Activated naive CD8-positive, alpha-beta T cell treated with anti-CD3 and anti-CD28 coated beads, Interleukin-2, amount 10 ng/mL, durations not matched to agents 7 days and 5 days (primary cell): ENCODE results near the gene DSC2. TPM values are rescaled to one million over a fixed set of nuclear protein-coding genes. Genes with fewer than 3 reads are reported as not detected.
"Not testable (repeated sequence)": the region's sequence is repeated elsewhere in the genome, so short reads cannot be mapped to it uniquely, and the experiment has no call there.

Experiments used
- ATAC-seq: fragments of 150-1000 bp; cut with Tn5 transposase; one replicate; pipeline ENCODE4 v1.10.0; 2021; ENCODE audit warnings: low read depth, moderate library complexity
- POLR2A ChIA-PET: fragments of 350-600 bp; sonication (Branson Sonifier 250); formaldehyde crosslinking; loops from one replicate; lab custom pipeline; 2021; ENCODE audit warnings: antibody characterized with exemption; lab: Charles Lee
- DNase-seq: peaks from one replicate; pipeline ENCODE4 v3.0.0; 2021
- H3K27ac Mint-ChIP-seq: one replicate; pipeline ENCODE4 v1.8.0; 2022; ENCODE audit warnings: mild to moderate bottlenecking, mixed read lengths
- H3K27me3 Mint-ChIP-seq: one replicate; pipeline ENCODE4 v1.8.0; 2022; ENCODE audit warnings: mild to moderate bottlenecking, moderate library complexity, mixed read lengths
- H3K36me3 Mint-ChIP-seq: one replicate; pipeline ENCODE4 v1.8.0; 2021; ENCODE audit warnings: mild to moderate bottlenecking, mixed read lengths
- H3K4me1 Mint-ChIP-seq: one replicate; pipeline ENCODE4 v1.8.0; 2021; ENCODE audit warnings: mixed read lengths
- H3K4me3 Mint-ChIP-seq: one replicate; pipeline ENCODE4 v1.8.0; 2022; ENCODE audit warnings: mild to moderate bottlenecking, moderate library complexity, mixed read lengths
- H3K9me3 Mint-ChIP-seq: one replicate; pipeline ENCODE4 v1.8.0; 2021; ENCODE audit warnings: mixed read lengths
- total RNA-seq, 2 experiments: library from RNA; stranded (reverse); gene quantifications; one replicate each; pipeline ENCODE4 v1.2.3, GENCODE V29; 2021

The DSC2 gene
- total RNA-seq = not detected

DNA sequence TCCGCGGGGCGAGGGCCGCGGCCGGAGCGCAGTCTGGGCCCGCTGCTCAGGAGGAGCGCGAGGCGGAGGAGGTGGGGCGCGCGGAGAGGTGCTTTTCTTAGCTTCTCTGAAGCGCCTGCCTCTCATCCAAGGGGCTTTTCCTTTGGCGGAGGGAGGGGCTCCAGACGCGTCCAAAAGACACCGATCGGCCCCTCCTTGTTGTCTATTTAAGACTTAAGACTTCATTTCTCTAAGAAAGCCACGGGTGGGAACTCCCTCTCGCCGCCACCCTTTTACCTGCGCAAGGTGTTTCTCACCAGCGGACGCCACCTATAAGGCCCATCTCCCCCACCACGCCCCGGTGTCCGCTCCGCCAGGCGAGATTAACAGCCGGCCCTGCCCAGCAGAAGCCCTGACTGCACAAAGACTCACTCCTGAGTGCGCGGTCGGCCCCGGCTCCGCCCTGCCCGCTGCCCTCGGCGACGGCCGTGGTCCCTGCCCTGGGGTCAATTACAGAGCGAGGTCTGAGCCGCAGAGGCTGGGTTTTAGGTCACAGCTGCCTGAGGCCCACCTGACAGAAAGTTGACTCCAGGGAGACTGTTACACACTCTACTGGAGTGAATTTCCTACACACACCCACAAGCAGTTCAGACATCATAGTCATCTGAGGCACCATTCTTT lies at the start of gene DSC2:
DSC2 (minus strand) TSS at position 397 of the 660 bp plus-strand sequence. CDS start 450 bp downstream, outside the sequence.
- Mint-ChIP-seq H3K27me3 (peaks cover 32% of the 10 kb centered on the region), H3K36me3 (no peaks in the 10 kb centered on the region), H3K9me3 (peaks cover 2% of the 10 kb centered on the region), H3K4me3 (peak within 1 kb of the TSS; percentile 49), H3K4me1 (no peaks in the 10 kb centered on the region), H3K27ac (no peak within 1 kb of the TSS)
- ATAC-seq = no peak
- POLR2A ChIA-PET = no interaction called here
- DNase-seq = no peak

DNA sequence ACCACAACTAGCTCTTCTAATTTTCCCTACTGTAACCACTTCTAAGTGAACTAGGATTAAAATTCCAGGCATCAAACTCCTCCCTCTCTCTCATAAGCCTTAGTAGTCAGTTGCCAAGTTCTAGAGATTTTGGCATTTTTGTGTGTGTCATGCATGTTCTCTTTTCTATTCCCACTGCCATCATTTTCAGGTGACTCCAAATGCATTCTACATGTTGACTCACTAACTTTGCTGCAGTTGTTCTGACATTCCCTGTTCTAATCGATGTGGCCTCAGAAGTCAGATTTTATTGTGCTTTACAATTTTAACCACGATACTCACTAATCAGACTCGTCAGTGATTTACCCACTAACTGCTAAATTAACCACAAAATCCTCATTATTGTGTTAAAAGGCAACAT lies 47.1 kb upstream of the DSC2 start:
- ATAC-seq (no peak), DNase-seq (no peak)
- POLR2A ChIA-PET = no interaction called here
- Mint-ChIP-seq H3K36me3 (no peaks in the 10 kb centered on the region), H3K27me3 (no peaks in the 10 kb centered on the region), H3K4me3 (no peak overlapping the region), H3K9me3 (peaks cover 3% of the 10 kb centered on the region), H3K4me1 (no peaks in the 10 kb centered on the region), H3K27ac (no peak overlapping the region)

GRCh38 chr18:31148600-31148999 lies 46.4 kb upstream of the DSC2 start:
- POLR2A ChIA-PET = no interaction called here
- Mint-ChIP-seq H3K27ac (no peak overlapping the region), H3K4me1 (no peaks in the 10 kb centered on the region), H3K36me3 (no peaks in the 10 kb centered on the region), H3K27me3 (no peaks in the 10 kb centered on the region), H3K9me3 (peaks cover 4% of the 10 kb centered on the region), H3K4me3 (no peak overlapping the region)
- DNase-seq (no peak), ATAC-seq (no peak)

- DNase-seq = no peak
- Mint-ChIP-seq H3K36me3 (no peaks in the 10 kb centered on the region), H3K27ac (no peak overlapping the region), H3K27me3 (no peaks in the 10 kb centered on the region), H3K4me3 (no peak overlapping the region), H3K9me3 (peaks cover 4% of the 10 kb centered on the region), H3K4me1 (no peaks in the 10 kb centered on the region)
- ATAC-seq = no peak
- POLR2A ChIA-PET = no interaction called here
These were observed 44.6 kb upstream of the DSC2 start for GRCh38 chr18:31146809-31147208.

DNA sequence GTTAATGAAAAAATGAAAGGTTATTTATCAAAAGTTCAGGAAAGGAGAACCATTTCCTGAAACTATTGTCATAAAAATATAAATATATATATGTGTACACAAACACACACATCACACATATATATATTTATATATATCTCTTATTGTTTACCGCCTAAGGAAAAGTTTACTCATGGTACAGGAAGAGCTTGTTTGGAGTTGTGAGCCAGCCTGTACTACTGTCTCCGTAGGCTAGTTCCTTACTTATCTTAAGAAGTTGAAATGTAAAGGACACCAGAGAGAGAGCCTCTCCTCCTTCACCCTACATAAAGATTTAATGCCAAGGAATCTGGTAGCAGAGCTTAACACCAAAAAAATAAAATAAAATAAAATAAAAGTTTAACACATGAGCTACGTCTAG lies 40.8 kb upstream of the DSC2 start:
- Mint-ChIP-seq H3K36me3 (no peaks in the 10 kb centered on the region), H3K27me3 (no peaks in the 10 kb centered on the region), H3K4me3 (no peak overlapping the region), H3K27ac (no peak overlapping the region), H3K9me3 (peaks cover 4% of the 10 kb centered on the region), H3K4me1 (no peaks in the 10 kb centered on the region)
- DNase-seq = no peak
- no peak for ATAC-seq
- POLR2A ChIA-PET = no interaction called here

DNA sequence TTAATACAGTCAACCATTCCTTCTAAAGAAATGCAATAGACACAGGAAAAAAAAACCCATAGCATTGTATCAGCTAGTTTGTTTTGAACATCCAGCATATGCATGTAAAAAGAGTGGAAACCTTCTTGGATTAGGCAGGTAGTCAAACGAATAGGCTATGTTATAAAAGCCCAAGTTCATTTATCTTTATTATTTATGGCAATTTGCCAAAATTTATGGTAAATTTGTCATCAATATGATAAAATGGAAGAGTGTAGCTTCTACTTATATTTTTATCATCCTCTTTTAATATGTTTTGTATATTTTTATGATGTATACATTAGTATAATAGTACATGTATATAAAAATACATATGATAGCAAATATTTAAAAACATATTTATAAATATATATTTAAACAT lies 36.5 kb upstream of the DSC2 start:
- no peaks in the 10 kb centered on the region for H3K36me3 Mint-ChIP-seq
- POLR2A ChIA-PET = no interaction called here
- H3K27me3 Mint-ChIP-seq = no peaks in the 10 kb centered on the region
- H3K4me3 Mint-ChIP-seq = no peak overlapping the region
- H3K9me3 Mint-ChIP-seq = no peaks in the 10 kb centered on the region
- no peak for DNase-seq
- H3K27ac Mint-ChIP-seq = no peak overlapping the region
- no peaks in the 10 kb centered on the region for H3K4me1 Mint-ChIP-seq
- no peak for ATAC-seq

GRCh38 chr18:31134988-31135529 lies 32.8 kb upstream of the DSC2 start:
- ATAC-seq = no peak
- H3K36me3 Mint-ChIP-seq = no peaks in the 10 kb centered on the region
- no peaks in the 10 kb centered on the region for H3K9me3 Mint-ChIP-seq
- POLR2A ChIA-PET = no interaction called here
- no peak overlapping the region for H3K27ac Mint-ChIP-seq
- H3K4me1 Mint-ChIP-seq = no peaks in the 10 kb centered on the region
- no peak for DNase-seq
- H3K27me3 Mint-ChIP-seq = no peaks in the 10 kb centered on the region
- H3K4me3 Mint-ChIP-seq = no peak overlapping the region

DNA sequence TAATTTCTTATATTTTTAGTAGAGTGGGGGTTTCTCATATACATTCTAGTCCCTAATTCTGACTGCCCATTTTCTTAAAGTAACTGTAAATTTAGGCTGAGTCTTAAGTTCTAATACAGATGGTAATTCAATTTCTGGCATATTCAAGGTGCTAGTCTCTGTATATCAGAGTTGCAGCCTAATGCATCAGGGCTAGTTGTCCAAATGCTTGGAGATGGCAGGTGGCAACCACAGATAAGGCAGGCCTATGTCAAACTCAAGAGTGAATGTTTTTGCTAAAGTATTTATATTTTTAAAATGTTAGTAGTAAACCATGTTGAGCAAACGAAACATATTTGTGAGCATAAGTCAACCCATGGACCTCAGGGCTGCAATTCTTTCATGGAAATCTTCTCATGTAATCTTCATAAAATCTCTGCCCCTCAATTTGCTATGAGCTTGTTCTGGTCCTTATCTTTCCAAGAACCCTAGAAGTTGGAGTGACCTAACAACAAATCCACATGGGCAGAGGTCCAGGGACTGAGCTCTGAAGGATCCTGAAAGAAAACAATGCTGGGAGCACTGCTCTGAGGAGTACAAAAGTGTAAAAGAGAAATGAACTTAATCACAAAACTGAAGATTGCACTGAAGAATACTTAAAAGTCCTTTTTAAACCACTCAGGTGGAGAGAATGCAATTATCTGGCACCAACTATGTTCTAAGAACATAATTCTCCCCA lies 27.3 kb upstream of the DSC2 start:
- no peaks in the 10 kb centered on the region for H3K36me3 Mint-ChIP-seq
- peaks cover 2% of the 10 kb centered on the region for H3K9me3 Mint-ChIP-seq
- no peak overlapping the region for H3K4me3 Mint-ChIP-seq
- H3K27me3 Mint-ChIP-seq = no peaks in the 10 kb centered on the region
- H3K4me1 Mint-ChIP-seq = no peaks in the 10 kb centered on the region
- no peak for ATAC-seq
- no peak overlapping the region for H3K27ac Mint-ChIP-seq
- DNase-seq = no peak
- POLR2A ChIA-PET = no interaction called here

DNA sequence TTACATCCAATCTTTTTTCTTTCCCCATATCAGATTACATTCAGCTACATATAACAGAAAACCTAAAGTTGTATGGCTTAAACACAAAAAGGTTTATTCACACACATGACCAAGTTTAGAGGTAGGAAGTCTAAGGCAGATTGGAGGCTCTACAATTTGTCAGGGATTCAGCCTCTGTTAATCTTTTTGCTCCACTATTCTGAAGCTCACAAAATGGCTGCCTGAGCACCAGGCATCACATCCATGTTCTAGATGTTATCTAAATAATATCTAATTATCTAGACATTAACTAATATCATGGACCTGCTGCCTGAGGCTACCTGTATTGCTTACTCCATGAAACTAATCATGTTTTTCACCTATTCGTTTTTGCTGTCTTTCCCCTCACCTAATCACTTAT lies 23.7 kb upstream of the DSC2 start:
- ATAC-seq = no peak
- no peak for DNase-seq
- Mint-ChIP-seq H3K9me3 (peaks cover 2% of the 10 kb centered on the region), H3K4me3 (no peak overlapping the region), H3K4me1 (no peaks in the 10 kb centered on the region), H3K27me3 (no peaks in the 10 kb centered on the region), H3K36me3 (no peaks in the 10 kb centered on the region), H3K27ac (no peak overlapping the region)
- POLR2A ChIA-PET = no interaction called here

DNA sequence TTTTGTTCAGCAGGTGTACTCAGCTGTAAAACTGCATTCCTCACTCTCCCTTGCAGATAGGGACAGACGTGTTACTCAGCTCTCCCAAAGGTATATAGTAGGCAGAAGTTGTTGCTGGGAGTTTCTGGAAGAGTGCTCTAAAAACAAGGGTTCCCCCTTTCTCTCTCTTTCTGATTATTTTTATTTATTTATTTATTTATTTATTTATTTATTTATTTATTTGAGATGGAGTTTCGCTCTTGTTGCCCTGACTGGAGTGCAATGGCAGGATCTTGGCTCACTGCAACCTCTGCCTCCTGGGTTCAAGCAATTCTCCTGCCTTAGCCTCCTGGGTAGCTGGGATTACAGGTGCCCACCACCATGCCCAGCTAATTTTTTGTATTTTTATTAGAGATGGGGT lies 20.9 kb upstream of the DSC2 start:
- H3K9me3 Mint-ChIP-seq, ATAC-seq, H3K27me3 Mint-ChIP-seq, DNase-seq, POLR2A ChIA-PET, H3K36me3 Mint-ChIP-seq, H3K4me1 Mint-ChIP-seq, H3K27ac Mint-ChIP-seq, H3K4me3 Mint-ChIP-seq: not testable (repeated sequence)

DNA sequence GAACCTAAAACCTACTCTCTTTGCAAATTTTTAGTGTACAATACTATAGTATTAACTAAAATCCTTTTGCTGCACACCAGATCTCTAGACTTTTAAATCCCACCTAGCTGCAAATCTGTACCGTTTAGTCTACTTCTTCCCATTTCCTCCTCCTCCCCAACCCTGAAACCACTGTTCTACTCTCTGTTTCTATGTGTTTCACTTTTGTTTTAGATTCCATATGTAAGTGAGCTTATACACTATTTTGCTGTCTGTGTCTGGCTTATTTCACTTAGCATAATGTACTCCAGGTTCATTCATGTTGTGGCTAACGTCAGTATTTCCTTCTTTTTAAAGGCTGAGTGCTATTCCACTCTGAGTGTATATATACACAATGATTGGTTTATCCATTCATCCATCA lies 18.4 kb upstream of the DSC2 start:
- Mint-ChIP-seq H3K9me3 (peaks cover 3% of the 10 kb centered on the region), H3K27ac (no peak overlapping the region), H3K4me3 (no peak overlapping the region), H3K36me3 (no peaks in the 10 kb centered on the region), H3K27me3 (no peaks in the 10 kb centered on the region), H3K4me1 (peaks cover 2% of the 10 kb centered on the region)
- POLR2A ChIA-PET = no interaction called here
- ATAC-seq = no peak
- DNase-seq = no peak

DNA sequence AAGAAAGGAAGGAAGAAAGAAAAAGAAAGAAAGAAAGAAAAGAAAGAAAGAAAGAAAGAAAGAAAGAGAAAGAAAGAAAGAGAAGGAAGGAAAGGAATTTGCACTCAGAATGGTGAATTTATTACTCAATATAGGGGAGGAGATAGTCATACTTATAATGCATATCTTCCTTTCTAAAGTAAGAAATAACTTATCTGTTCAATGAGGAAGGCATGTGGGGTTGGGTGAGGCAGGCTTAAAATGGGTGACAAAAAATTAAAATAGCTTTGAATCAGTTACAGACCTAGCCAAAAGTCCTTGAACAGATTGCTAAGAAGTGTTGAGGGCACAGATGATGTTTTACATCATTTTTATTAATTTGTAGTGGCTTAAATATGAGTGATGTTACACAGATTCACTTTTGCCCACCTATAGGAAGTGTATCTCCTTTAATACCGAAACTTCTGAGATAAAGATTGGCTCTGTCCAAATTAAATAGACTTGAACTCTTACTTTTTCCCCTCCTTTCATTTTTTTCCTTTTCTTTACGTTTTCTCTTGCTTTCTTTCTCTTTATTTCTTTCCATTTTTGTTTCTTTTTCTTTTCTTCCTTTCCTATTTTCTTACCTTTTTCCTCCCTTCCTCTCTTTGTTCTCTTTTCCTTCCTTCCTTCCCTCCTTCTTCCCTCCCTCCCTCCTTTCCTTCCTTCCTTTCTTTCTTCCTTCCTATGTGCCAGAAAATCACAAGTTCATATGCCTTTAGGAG lies 14.8 kb upstream of the DSC2 start:
- DNase-seq (no peak), ATAC-seq (no peak)
- peaks cover 3% of the 10 kb centered on the region for H3K9me3 Mint-ChIP-seq
- no peaks in the 10 kb centered on the region for H3K27me3 Mint-ChIP-seq
- H3K36me3 Mint-ChIP-seq = no peaks in the 10 kb centered on the region
- no peak overlapping the region for H3K27ac Mint-ChIP-seq
- no peak overlapping the region for H3K4me3 Mint-ChIP-seq
- H3K4me1 Mint-ChIP-seq = peaks cover 2% of the 10 kb centered on the region
- POLR2A ChIA-PET = no interaction called here

GRCh38 chr18:31112804-31113203 lies 10.6 kb upstream of the DSC2 start:
- Mint-ChIP-seq H3K27ac (no peak overlapping the region), H3K36me3 (no peaks in the 10 kb centered on the region), H3K9me3 (peaks cover 1% of the 10 kb centered on the region), H3K4me1 (no peaks in the 10 kb centered on the region), H3K4me3 (no peak overlapping the region), H3K27me3 (no peaks in the 10 kb centered on the region)
- POLR2A ChIA-PET = no interaction called here
- no peak for ATAC-seq
- DNase-seq = no peak
